ENCODE data around the gene MTMR12.

The MTMR12 gene

DNA sequence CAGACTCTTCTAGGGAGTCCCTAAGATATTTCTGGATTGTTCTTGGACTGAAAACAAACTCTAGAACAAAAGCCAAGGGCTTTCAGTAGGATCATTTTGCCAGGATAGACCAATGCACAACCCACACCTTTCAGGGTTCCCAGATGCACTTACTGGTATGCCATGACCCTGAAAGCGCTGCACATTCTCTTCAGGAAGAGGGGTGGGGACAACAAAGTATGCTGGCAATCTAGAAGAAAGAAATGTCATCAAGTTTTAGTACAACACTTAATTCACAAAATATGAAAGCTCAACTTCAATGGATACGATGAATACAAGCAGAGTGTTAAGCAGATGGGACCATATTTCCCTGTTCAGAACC is 57.2 kb downstream of the MTMR12 start:
- no peaks in the 10 kb centered on the region for H3K27me3 ChIP-seq (replicated peaks; ENCODE audit: control insufficient read depth, insufficient read depth, low read length)
- DNase-seq (ENCODE audit: extremely low read depth, insufficient read length), result no peak
- peaks cover 11% of the 10 kb centered on the region for H3K36me3 ChIP-seq (ENCODE audit: control insufficient read depth, insufficient read depth, low read length)
- TF ChIP-seq, protein P1, sequence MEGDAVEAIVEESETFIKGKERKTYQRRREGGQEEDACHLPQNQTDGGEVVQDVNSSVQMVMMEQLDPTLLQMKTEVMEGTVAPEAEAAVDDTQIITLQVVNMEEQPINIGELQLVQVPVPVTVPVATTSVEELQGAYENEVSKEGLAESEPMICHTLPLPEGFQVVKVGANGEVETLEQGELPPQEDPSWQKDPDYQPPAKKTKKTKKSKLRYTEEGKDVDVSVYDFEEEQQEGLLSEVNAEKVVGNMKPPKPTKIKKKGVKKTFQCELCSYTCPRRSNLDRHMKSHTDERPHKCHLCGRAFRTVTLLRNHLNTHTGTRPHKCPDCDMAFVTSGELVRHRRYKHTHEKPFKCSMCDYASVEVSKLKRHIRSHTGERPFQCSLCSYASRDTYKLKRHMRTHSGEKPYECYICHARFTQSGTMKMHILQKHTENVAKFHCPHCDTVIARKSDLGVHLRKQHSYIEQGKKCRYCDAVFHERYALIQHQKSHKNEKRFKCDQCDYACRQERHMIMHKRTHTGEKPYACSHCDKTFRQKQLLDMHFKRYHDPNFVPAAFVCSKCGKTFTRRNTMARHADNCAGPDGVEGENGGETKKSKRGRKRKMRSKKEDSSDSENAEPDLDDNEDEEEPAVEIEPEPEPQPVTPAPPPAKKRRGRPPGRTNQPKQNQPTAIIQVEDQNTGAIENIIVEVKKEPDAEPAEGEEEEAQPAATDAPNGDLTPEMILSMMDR (IDR thresholded peaks at IDR 0.05; ENCODE audit: insufficient read depth, low read length, poor library complexity, severe bottlenecking), result no peak
- no peak overlapping the region for H3K4me3 ChIP-seq (replicated peaks; ENCODE audit: low read depth, low read length)

DNA sequence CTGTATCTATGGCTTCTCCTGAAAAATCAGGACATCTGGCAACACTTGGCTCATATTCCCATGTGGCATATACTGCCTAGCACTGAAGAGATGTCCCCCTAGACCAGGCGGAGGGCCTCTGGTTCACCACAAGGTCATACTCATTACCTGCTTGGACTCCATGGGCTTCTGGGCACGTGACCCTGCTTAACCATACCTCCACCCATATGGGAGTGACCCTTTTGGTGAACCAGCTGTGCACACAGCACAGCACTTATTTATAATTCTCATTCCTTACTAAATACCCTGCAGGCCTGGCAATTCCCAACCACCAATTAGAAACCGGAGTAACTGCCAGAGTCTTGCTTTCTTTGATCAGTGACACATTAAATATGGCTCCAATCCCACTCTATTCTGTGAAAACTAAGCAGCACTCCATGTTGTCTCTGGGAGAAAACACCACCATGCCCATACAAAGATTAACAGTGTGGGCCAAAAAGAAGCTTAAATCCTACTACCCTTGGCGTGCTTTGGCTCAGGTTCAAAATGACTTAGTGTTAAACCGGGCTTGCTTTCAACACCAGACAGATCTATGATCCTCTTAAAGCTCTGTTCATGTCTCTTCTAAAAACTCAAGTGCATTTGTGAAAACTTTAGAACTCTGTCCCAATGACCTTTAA is 57.7 kb downstream of the MTMR12 start:
- Histone ChIP-seq H3K27me3 (replicated peaks; ENCODE audit: control insufficient read depth, insufficient read depth, low read length) (no peaks in the 10 kb centered on the region), H3K4me3 (replicated peaks; ENCODE audit: low read depth, low read length) (no peak overlapping the region), H3K36me3 (ENCODE audit: control insufficient read depth, insufficient read depth, low read length) (peaks cover 9% of the 10 kb centered on the region)
- TF ChIP-seq, protein P1 (IDR thresholded peaks at IDR 0.05; ENCODE audit: insufficient read depth, low read length, poor library complexity, severe bottlenecking), result no peak
- no peak for DNase-seq (ENCODE audit: extremely low read depth, insufficient read length)

DNA sequence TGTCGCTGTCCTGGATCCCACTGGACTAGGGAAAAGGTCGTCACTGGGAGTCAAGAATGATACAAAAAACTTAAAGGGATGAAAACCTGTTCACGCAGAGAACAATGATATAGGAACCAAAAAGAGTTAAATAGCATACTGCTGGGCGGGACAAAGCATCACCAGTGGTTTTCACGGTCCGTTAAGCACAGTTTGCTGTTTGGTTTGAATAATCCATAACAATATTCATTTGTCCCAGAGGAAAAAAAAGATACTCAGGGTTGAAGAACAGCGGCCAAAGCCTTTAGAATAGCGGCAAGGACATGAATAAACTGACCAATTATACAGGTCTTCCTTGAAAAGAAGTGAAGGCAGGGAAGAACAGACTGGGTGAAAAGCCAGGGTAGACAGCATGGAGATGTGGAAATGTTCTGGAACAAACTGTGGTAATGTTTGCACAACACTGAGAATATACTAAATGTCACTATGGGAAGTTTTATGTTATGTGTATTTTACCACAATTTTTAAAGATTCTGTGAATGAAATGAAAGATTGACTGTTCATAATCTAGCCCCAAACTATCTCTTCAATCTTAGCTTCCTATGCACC is 60.8 kb downstream of the MTMR12 start:
- no peaks in the 10 kb centered on the region for H3K27me3 ChIP-seq (replicated peaks; ENCODE audit: control insufficient read depth, insufficient read depth, low read length)
- no peak for DNase-seq (ENCODE audit: extremely low read depth, insufficient read length)
- TF ChIP-seq, protein P1 (IDR thresholded peaks at IDR 0.05; ENCODE audit: insufficient read depth, low read length, poor library complexity, severe bottlenecking), result no peak
- no peak overlapping the region for H3K4me3 ChIP-seq (replicated peaks; ENCODE audit: low read depth, low read length)
- peaks cover 6% of the 10 kb centered on the region for H3K36me3 ChIP-seq (ENCODE audit: control insufficient read depth, insufficient read depth, low read length)

DNA sequence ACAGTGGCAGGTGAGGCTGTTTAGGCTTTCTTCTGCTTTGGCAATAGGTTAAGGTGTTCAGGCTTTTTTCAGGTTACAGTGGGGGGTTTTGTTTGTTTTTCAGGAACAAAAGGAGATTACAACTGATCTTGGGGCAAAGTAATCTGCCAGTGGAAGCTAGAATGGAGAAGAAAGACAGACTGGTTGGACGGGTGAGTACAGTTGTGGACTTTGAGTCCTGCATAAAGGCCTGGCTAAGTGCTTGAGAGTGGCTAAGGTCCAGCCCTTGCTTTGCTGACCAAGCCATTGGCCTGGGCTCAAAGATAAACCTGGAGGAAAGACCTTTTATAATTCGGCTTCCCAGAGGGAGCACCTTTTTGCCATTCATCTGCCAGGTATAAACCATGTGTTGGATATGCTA is 63.1 kb downstream of the MTMR12 start:
- Histone ChIP-seq H3K27me3 (replicated peaks; ENCODE audit: control insufficient read depth, insufficient read depth, low read length) (no peaks in the 10 kb centered on the region), H3K4me3 (replicated peaks; ENCODE audit: low read depth, low read length) (no peak overlapping the region), H3K36me3 (ENCODE audit: control insufficient read depth, insufficient read depth, low read length) (peaks cover 3% of the 10 kb centered on the region)
- DNase-seq (ENCODE audit: extremely low read depth, insufficient read length), result no peak
- TF ChIP-seq, protein P1 (IDR thresholded peaks at IDR 0.05; ENCODE audit: insufficient read depth, low read length, poor library complexity, severe bottlenecking), result no peak

DNA sequence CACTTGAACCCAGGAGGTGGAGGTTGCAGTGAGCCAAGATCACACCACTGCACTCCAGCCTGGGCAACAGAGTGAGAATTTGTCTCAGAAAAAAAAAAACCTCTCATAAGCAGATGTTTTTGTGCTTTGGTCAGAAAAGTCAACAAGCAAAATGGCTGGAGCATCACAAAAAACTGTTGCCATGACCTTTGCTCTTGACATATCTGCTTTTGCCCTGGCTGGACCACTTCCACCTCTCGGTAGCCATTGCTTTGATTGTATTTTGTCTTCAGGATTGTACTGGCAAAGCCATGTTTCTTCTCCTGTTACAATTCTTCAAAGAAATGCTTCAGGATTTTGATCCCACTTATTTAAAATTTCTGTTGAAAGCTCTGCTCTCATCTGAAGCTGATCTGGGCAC is 67.0 kb downstream of the MTMR12 start:
- H3K36me3 ChIP-seq (ENCODE audit: control insufficient read depth, insufficient read depth, low read length), result peaks cover 5% of the 10 kb centered on the region
- TF ChIP-seq, protein P1 (IDR thresholded peaks at IDR 0.05; ENCODE audit: insufficient read depth, low read length, poor library complexity, severe bottlenecking), result no peak

More for the DNA sequence above, 67.0 kb downstream of the MTMR12 start:
- DNase-seq (ENCODE audit: extremely low read depth, insufficient read length), result no peak
- no peaks in the 10 kb centered on the region for H3K27me3 ChIP-seq (replicated peaks; ENCODE audit: control insufficient read depth, insufficient read depth, low read length)
- H3K4me3 ChIP-seq (replicated peaks; ENCODE audit: low read depth, low read length), result no peak overlapping the region
